Suppressor macrophage treated with lipopolysaccharide for 1 hour (primary cell): Measurements from ENCODE around the gene GLDC.

Source experiments
- DNase-seq, 3 donors: peaks; one replicate each; pipeline ENCODE4 v3.0.0-alpha.2; 2020 to 2022

The GLDC gene

DNA sequence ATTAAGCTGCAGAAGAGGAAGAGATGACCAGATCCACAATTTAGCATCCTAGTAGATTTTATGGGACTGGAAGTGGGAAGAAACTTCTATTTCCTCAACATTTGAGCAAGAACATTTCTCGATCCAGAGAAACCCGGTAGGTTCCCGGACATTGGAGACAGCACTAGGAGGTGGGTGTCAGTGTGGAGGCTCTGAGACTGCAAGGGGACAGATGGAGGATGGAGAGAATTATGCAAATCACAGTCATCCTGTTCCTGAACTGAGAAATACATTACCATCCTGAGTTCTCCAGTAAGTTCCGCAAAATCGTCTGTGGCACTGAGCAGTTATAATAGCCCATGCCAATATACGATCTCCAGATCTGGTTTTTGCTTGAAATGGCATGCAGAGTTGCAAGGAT lies 25.6 kb downstream of the GLDC start:
- DNase-seq: no peak

DNA sequence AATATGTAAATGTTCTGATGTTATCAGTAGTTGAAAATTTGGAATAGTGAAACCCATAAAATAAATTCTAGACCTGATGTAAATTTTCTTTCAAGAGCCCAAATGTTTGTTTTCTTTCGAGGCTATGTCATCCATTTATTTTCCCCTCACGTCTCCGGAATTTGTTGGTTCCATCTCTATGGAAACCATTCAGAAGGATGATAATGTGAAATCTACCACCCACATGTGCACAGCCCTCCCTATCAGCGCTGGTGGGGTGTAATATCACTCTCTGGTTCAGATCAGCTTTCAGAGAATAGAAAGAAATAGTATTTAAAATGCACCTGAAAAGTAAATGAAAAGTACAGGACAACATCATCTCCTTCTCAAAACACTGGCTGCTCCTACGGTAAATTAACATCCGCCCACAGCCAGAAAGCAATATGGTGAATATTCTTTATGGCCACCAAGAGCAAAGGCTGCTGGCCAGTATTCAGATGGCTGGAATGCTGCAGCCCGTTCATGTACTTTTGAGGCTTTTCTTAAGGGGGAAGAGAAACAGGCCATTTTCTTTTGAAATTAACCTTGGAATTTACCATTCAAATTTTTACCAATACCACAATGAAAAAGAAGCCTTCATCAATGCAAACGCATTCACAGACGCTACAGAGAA lies 28.5 kb downstream of the GLDC start:
- DNase-seq: no peak

GRCh38 chr9:6614489-6614888 lies 31.0 kb downstream of the GLDC start:
- no peak for DNase-seq

- DNase-seq: no peak
Observed at GRCh38 chr9:6611865-6612264, 33.7 kb downstream of the GLDC start.

GRCh38 chr9:6610073-6610472 lies 35.5 kb downstream of the GLDC start:
- DNase-seq: no peak

- no peak for DNase-seq
Observed at GRCh38 chr9:6609497-6610016, 36.0 kb downstream of the GLDC start.

DNA sequence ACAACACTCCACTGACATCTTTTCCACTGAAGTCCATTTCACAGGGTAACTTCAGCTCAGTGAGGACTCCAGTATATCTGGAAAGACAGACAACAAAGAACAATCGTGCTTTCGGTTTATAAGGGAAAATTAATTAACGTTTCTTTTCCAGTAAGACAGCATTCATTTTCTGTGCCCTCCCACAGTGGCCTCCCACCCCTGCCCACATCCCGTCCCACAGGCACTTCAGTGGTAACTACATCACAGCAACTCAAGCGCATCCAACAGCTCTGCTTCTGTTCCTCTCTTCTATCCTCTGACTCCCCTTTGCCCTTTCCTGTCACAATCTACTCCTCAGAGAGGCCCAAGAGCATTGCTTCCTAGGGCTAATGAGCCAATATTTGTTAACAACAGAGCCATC lies 40.3 kb downstream of the GLDC start:
- DNase-seq: no peak

DNA sequence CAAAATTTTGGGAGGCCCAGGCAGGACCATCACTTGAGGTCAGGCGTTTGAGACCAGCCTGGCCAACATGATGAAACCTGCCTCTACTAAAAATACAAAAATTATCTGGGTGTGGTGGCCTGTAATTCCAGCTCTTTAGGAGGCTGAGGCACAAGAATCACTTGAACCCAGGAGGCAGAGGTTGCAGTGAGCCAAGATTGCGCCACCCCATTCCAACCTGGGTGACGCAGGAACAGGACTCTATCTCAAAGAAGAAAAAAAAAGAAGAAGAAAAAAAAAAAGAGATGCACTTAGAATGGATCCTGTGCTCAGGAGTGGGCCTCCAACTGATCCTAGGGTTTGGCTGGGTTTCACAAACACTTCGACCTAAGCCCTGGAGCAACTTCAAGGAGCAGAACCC lies 45.1 kb downstream of the GLDC start:
- DNase-seq: no peak

DNA sequence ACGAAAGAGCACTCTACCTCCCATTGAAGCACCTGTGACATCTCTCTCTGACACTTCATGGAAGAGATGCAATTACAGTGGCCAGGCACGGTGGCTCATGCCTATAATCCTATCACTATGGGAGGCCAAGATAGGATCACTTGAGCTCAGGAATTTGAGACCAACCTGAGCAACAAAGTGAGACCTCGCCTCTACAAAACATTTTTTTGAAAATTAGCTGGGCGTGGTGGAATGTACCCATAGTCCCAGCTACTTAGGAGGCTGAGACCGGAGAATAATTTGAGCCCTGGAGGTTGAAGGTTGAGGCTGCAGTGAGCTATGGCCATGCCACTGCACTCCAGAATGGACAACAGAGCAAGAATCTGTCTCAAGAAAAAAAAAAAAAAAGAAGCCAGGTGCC lies 45.5 kb downstream of the GLDC start:
- no peak for DNase-seq

- no peak for DNase-seq
Observed at GRCh38 chr9:6598249-6598725, 47.2 kb downstream of the GLDC start.

DNA sequence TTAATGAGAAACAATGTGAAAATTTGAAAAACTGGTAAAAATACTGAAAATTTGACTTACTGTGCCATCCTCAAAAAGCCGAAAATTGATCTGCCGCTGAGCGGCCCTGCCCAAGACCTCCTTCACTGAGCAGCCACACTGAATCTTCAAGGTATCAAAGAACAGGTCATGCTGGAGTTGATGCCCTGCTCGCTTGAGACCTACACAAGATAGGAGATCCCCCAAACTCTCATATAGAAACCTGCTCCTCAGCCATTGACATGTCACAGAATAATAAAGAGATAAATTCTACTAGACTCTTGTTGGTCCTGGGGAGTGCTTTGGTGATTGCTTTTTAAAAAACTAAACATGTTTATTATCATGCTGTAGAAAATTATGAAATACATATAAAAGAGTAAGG lies 52.7 kb downstream of the GLDC start:
- no peak for DNase-seq

- DNase-seq: no peak
Observed at GRCh38 chr9:6592231-6592630, 53.3 kb downstream of the GLDC start.

DNA sequence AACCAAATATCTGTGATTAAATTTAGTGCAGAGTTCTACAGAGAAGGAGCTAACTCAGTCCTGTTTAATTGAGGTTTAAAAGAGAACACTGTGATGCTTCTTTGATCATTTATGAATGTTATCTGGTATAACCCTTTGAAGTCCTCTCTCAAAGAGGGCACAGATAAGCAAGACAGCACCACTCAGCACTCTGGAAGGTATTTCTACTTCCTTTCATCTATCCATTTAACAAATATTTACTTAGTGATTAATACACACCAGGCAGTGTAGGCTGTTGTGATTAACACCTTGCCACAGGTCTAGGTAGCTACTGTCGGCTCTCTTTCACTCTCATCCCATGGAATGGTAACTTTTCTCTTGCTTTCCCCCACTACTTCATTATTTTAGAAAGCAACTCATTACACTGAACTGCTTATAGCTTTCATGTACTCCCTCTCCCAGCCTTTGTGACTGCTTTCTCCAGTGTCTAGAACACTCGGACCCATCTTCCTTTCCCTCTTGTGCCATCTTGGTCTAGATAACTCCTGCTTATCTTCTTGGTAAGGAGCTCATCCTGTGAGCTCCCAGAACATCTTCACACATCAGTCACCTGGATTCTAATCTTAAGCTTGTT lies 54.7 kb downstream of the GLDC start:
- DNase-seq: no peak

DNA sequence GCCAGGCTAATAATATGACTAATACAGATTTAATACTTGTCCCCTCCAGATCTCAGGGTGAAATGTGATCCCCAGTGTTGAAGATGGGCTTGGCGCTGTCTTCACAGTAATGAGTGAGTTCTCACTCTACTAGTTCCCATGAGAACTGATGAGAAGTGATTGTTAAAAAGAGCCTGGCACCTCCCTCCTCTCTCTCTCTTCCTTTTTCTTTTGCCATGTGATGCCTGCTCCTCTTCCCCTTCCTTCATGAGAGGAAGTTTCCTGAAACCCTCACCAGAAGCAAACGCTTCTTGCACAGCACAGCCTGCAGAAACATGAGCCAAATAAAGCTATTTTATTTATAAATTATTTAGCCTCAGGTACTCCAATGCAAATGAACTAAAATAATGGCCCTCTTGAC lies 55.2 kb downstream of the GLDC start:
- peak; percentile 30 to 38 (median 37) for DNase-seq

DNA sequence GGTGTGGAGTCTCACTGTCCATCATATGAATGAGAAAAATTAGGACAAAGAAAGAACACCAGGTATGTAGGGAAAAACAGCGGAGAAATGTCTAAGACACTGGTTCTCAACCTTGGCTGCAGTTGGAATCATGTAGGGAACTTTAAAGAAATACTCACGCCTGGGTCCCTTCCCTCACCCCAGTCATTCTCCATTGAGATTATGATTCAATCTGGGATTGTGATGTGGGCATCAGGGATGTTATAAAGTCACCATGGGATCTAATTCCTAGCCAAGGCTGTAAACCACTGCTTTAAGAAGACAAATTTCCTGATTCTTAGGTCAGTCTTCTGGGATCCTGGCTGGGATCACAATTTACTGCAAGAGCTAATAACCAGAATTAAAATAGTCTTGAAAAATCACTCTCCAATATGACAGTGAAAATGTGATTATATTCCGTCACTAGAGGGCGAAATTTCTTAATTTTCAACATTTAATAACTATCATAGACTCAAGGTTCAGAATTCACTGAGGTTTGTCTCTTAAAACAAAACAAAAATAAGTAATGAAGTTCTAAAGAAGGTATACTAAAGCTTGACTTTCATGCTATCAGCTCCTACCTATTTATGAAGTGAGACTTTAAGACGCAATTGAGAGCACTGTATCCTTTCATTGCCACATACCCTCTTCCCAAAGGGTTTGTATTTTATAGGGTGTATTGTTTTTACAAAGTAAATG lies 60.5 kb downstream of the GLDC start:
- DNase-seq: peak; percentile 22 to 74 (median 69)

DNA sequence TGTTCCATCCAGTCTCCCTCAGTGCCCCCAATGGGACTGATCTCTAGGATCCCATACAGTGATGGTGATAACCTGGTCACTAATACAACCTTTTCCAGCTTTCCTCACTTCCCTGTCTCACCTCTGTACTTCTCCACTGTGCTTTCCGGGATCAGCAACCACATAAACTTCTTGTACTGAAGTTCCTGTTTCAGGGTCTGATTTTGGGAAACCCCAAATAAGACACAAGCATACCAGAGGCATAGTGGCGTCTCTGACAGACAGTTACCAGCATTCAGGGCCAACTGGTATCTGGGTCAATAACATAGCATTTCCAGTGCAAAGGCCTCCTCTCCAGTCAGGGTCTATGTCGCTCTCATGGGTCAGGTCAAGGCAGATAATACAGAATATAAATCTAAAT lies 64.3 kb downstream of the GLDC start:
- peak; percentile 37 to 56 (median 53) for DNase-seq

DNA sequence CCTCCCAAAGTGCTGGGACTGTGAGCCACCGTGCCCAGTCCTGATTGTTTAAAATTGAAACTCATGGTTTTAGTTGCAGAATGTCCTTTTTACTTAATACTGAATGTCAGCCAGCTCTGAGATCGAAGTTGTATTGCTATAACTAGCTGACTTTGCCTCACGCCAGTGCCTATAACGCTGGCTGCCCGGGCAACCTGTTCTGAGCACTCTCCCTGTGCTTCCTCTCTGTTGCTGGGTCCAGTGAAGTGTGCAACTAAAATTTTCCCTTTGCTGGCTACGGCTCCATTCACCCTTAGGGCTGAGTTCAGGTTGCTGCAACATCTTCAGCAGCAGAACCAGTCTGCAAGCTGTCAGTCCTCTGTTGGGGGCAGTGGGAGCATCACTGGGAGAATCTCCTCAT lies 65.9 kb downstream of the GLDC start:
- no peak for DNase-seq

DNA sequence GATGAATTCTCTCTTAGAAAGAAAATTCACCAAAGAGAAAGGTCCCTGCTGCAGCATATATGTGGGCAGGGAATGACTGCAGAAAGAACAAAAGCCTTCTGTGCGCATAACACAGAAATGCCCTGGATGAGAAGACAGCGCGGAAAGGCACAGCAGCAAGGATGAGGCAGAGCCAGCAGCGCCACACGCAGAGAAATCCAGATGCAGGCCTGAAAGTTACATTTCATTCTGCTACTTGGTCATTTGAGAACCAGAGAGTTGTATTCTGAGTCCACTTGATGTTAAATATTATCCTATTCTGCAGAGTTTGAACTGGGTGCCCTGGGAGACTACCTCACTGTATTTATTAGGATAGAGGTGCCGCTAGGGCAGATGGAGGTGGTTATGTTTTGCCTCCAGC lies 68.5 kb downstream of the GLDC start:
- no peak for DNase-seq

- DNase-seq: no peak
Observed at GRCh38 chr9:6575324-6576034, 70.0 kb downstream of the GLDC start.

DNA sequence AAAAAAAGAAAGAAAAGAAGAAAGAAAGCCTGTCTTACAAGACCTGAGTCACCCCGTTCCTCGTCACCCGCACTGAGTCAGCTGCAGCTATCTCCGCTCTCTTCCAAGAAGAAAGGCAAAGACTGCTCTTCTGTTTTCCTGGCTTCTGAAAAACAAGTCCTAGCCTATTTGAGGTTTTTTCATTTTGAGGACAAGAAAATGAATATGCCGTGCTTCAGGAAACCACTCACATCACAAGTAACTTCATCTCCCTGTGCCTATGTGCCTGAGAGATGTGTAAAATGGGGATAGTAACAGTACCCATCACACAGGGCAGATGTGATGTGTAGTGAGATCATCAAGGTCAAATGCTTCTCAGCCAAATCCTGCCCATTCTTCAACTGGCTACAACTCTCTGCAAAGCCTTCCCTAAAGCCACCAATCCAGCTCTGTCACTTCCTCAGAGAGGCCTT lies 78.4 kb downstream of the GLDC start:
- DNase-seq: peak; percentile 67 to 77 (median 73)

GRCh38 chr9:6566409-6567139 lies 79.0 kb downstream of the GLDC start:
- peak; percentile 87 to 94 (median 91) for DNase-seq

DNA sequence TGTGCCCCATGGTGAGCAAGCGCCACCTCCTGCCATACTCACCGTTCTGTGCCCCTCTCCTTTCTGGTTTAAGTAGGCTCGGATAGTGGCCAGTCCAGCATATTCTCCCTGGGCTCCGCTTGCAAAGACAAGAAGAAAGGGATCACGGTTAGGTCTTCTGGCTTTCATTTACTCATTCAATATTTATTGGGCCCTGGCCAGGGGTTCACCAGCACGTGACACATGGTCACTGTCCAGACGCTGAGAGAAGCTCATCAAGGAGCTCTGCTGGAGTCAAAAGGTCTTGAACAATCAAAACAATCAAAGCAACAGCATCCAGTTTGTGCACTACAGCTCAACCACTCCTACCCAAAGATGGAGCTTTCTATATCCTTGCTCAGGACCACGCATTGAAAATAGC lies 80.2 kb downstream of the GLDC start:
- DNase-seq: no peak

GRCh38 chr9:6564868-6565267 lies 80.7 kb downstream of the GLDC start:
- no peak for DNase-seq
